Loucy (cell line): ENCODE results near the gene ADGRD1.
"Not testable (repeated sequence)": the region's sequence is repeated elsewhere in the genome, so short reads cannot be mapped to it uniquely, and the experiment has no call there.

Experiments
- H2AFZ ChIP-seq: fragments of 200-600 bp; sonication (generic); 2 replicates; pipeline ENCODE4 v1.6.0; 2016; ENCODE audit warnings: antibody characterized with exemption, mild to moderate bottlenecking, low read length, moderate library complexity
- H3F3A ChIP-seq: fragments of 200-600 bp; 2 replicates; pipeline ENCODE4 v1.6.0; 2016; ENCODE audit warnings: antibody characterized with exemption, low read depth, mild to moderate bottlenecking
- H3K27me3 ChIP-seq: fragments of 200-600 bp; sonication (generic); 2 replicates; pipeline ENCODE4 v1.6.1; 2014; ENCODE audit warnings: low read length, mild to moderate bottlenecking; ENCODE audit not compliant: insufficient read depth, poor library complexity, severe bottlenecking
- H3K36me3 ChIP-seq: fragments of 200-600 bp; sonication (generic); 2 replicates; pipeline ENCODE4 v1.6.1; 2016; ENCODE audit warnings: low read length; ENCODE audit not compliant: insufficient read depth
- H3K4me1 ChIP-seq: fragments of 200-600 bp; sonication (generic); 2 replicates; pipeline ENCODE4 v1.5.1; 2014; ENCODE audit warnings: low read length, mild to moderate bottlenecking; ENCODE audit not compliant: insufficient read depth, poor library complexity, severe bottlenecking
- H3K4me2 ChIP-seq: fragments of 200-600 bp; sonication (generic); 2 replicates; pipeline ENCODE4 v1.6.0; 2014; ENCODE audit warnings: antibody characterized with exemption, low read length, low read depth, mild to moderate bottlenecking; ENCODE audit not compliant: poor library complexity, severe bottlenecking
- H3K4me3 ChIP-seq: fragments of 200-600 bp; sonication (generic); 2 replicates; pipeline ENCODE4 v1.5.1; 2014; ENCODE audit warnings: low read length, mild to moderate bottlenecking, mixed read lengths; ENCODE audit not compliant: poor library complexity, severe bottlenecking
- H3K79me2 ChIP-seq: fragments of 200-600 bp; sonication (generic); 2 replicates; pipeline ENCODE4 v1.6.1; 2014; ENCODE audit warnings: low read length; ENCODE audit not compliant: insufficient read depth
- H3K9ac ChIP-seq: fragments of 200-600 bp; sonication (generic); 2 replicates; pipeline ENCODE4 v1.6.0; 2014; ENCODE audit warnings: mild to moderate bottlenecking, low read depth, low read length, moderate library complexity; ENCODE audit not compliant: poor library complexity, severe bottlenecking
- H3K9me2 ChIP-seq: fragments of 200-600 bp; sonication (generic); replicated peaks from 2 replicates; pipeline ENCODE4 v1.6.1; 2016; ENCODE audit warnings: low read depth, low read length, mixed read lengths
- H3K9me3 ChIP-seq: fragments of 200-600 bp; sonication (generic); 2 replicates; pipeline ENCODE4 v1.6.1; 2014; ENCODE audit warnings: mild to moderate bottlenecking, antibody characterized with exemption, low read length, low read depth; ENCODE audit not compliant: insufficient read depth
- H4K20me1 ChIP-seq: fragments of 200-600 bp; sonication (generic); 2 replicates; pipeline ENCODE4 v1.6.0; 2014; ENCODE audit warnings: antibody characterized with exemption, low read length, mild to moderate bottlenecking; ENCODE audit not compliant: insufficient read depth, poor library complexity, severe bottlenecking
- EZH2phosphoT487 ChIP-seq: fragments of 200-600 bp; IDR thresholded peaks from 2 replicates; pipeline ENCODE4 v1.6.1; 2018; ENCODE audit warnings: antibody characterized with exemption, mild to moderate bottlenecking, moderate library complexity, borderline replicate concordance
- TF ChIP-seq, protein P1 (sequence below): fragments of 200-600 bp; sonication (generic); conservative IDR thresholded peaks from 2 replicates; pipeline ENCODE4 v1.5.1; 2014; ENCODE audit warnings: mild to moderate bottlenecking, antibody characterized with exemption, low read length

ADGRD1 gene

DNA sequence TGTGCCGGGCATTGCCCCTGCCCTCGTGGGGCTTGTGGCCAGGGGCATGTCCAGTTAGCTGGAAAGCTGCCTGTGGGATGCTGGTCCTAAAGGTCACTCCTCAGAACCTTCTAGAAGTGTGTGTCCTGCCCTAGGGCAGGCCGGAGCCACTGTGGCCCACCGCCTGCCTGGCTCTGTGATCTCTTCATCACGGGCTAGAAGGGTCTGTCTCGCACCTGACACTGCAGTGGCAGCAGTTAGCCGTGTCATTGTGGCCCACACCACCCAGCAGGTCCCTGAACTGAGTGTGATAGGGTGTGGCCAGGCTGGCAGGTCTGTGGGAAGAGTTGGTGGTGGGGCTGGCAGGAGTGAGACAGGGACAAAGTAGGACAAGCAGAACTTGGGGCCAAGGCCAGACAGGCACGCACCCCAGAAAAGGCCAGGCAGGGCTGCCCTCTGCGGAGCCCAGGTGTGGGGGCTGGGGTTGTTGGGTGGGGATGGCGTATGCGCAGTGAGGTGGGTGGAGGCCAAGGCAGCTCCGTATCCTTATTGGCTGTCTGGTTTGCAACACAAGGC, 41.2 kb downstream of the ADGRD1 start:
- no peak overlapping the region for H3K4me2 ChIP-seq
- H3K9me2 ChIP-seq, result no peaks in the 10 kb centered on the region

DNA sequence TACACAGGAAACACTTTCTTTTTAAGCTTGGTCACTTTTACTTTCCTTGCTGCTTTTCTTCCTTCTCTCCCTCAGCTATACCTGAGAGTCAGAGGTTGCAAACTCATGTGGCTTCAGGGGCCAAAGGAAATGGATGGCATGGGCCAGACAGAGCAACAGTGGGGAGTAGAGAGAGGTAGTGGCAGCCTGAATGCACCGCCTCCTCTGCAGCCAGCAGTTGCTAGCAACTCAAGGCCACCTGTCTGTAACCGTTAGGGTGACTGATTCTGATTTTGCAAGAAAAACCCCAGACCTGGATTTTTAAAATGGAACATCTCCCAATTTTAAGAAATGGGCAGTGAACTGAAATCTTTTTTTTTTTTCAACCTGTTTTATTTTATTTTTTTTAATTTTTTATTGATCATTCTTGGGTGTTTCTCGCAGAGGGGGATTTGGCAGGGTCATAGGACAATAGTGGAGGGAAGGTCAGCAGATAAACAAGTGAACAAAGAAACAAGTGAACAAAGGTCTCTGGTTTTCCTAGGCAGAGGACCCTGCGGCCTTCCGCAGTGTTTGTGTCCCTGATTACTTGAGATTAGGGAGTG, 41.8 kb downstream of the ADGRD1 start:
- not testable (repeated sequence) for H2AFZ ChIP-seq, H3K79me2 ChIP-seq, H3K9ac ChIP-seq, H4K20me1 ChIP-seq, H3K9me3 ChIP-seq, H3K4me3 ChIP-seq, H3K9me2 ChIP-seq, H3F3A ChIP-seq, H3K27me3 ChIP-seq, H3K36me3 ChIP-seq, H3K4me1 ChIP-seq, H3K4me2 ChIP-seq

More for the DNA sequence above, 41.2 kb downstream of the ADGRD1 start:
- Histone ChIP-seq H3K79me2 (no peaks in the 10 kb centered on the region), H3K36me3 (no peaks in the 10 kb centered on the region), H4K20me1 (no peaks in the 10 kb centered on the region), H3F3A (no peaks in the 10 kb centered on the region), H3K4me1 (no peaks in the 10 kb centered on the region), H3K27me3 (no peaks in the 10 kb centered on the region), H2AFZ (no peak overlapping the region), H3K4me3 (no peak overlapping the region), H3K9ac (no peak overlapping the region), H3K9me3 (no peaks in the 10 kb centered on the region)
- TF ChIP-seq EZH2phosphoT487, result no peak
- TF ChIP-seq, protein P1, sequence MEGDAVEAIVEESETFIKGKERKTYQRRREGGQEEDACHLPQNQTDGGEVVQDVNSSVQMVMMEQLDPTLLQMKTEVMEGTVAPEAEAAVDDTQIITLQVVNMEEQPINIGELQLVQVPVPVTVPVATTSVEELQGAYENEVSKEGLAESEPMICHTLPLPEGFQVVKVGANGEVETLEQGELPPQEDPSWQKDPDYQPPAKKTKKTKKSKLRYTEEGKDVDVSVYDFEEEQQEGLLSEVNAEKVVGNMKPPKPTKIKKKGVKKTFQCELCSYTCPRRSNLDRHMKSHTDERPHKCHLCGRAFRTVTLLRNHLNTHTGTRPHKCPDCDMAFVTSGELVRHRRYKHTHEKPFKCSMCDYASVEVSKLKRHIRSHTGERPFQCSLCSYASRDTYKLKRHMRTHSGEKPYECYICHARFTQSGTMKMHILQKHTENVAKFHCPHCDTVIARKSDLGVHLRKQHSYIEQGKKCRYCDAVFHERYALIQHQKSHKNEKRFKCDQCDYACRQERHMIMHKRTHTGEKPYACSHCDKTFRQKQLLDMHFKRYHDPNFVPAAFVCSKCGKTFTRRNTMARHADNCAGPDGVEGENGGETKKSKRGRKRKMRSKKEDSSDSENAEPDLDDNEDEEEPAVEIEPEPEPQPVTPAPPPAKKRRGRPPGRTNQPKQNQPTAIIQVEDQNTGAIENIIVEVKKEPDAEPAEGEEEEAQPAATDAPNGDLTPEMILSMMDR, result no peak

DNA sequence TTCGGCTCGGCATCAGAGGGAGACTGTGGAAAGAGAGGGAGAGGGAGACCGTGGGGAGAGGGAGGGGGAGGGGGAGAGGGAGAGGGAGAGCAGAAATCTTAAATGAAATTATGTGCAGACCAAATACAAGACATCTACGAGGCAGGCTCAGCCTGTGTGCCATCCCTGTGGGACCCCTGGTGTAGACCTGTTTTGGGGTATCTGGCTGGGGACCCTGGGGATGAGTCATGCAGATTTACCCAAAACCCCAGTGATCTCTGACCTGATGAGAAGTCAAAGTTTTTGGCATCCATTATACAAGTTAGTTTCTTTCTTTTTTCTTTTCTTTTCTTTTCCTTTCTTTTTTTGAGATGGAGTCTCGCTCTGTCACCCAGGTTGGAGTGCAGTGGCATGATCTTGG, 44.4 kb downstream of the ADGRD1 start:
- no peak overlapping the region for H3K4me3 ChIP-seq
- no peak overlapping the region for H3K4me2 ChIP-seq
- TF ChIP-seq EZH2phosphoT487, result no peak
- TF ChIP-seq, protein P1, result no peak
- no peaks in the 10 kb centered on the region for H3K4me1 ChIP-seq
- H4K20me1 ChIP-seq, result no peaks in the 10 kb centered on the region
- H3K79me2 ChIP-seq, result no peaks in the 10 kb centered on the region
- H3F3A ChIP-seq, result no peaks in the 10 kb centered on the region
- H3K9ac ChIP-seq, result no peak overlapping the region
- H3K27me3 ChIP-seq, result no peaks in the 10 kb centered on the region
- H3K36me3 ChIP-seq, result no peaks in the 10 kb centered on the region
- H3K9me3 ChIP-seq, result no peaks in the 10 kb centered on the region
- no peak overlapping the region for H2AFZ ChIP-seq
- H3K9me2 ChIP-seq, result no peaks in the 10 kb centered on the region

DNA sequence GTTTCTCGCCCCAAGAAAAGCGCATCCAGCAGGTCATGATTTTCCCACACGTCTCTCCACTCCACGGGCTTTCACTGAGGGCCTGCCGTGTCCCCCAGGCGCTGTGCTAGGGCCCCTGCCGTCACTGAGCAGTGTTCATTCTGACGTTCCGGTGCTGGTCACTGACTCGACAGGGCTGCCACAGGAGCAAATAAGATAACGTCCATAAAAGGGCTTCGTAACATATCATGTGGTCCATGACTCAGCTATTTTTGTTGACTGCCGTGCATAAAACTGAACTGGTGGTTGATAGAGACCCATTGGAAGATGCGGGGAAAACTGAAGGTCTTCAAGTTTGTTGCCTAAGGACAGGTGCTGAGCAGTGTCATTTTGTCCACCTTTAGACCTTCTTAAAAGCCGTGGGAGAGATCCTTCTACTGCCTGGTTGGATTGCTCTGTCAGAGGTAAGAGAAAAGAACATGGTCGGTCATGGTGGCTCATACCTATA, 46.3 kb downstream of the ADGRD1 start:
- Histone ChIP-seq H3K79me2 (no peaks in the 10 kb centered on the region), H4K20me1 (no peaks in the 10 kb centered on the region), H2AFZ (no peak overlapping the region), H3K4me3 (no peak overlapping the region), H3K9ac (no peak overlapping the region), H3K4me1 (no peaks in the 10 kb centered on the region), H3K27me3 (no peaks in the 10 kb centered on the region), H3K36me3 (no peaks in the 10 kb centered on the region), H3F3A (no peaks in the 10 kb centered on the region), H3K9me2 (no peaks in the 10 kb centered on the region), H3K4me2 (no peak overlapping the region), H3K9me3 (no peaks in the 10 kb centered on the region)
- TF ChIP-seq EZH2phosphoT487, result no peak
- TF ChIP-seq, protein P1, result no peak
